ENCODE results near the gene CD247.

DNA sequence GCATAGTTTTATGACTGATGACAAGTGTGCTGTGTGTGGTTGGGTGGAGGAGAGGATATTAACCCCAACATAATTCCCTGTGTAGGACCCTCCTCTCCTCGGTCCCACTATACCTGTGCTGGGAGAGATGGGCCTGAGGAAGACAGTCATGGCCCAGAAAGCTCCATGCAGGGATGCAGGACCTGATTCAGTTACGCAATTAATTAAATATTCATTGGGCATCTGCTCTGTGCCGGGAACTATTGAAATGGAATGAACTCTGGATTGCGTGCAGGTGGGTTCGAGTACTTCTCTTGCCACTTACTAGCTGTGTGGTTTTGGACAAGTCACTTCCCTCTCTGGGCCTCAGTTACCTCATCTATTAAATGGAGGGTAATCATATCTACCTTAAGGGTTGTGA is 74.6 kb downstream of the CD247 start:
- no peak for TF ChIP-seq CTCF (IDR thresholded peaks at IDR 0.05 in 8 of 11, conservative IDR thresholded peaks at IDR 0.05 in 3 of 11)
- TF ChIP-seq POLR2A (IDR thresholded peaks at IDR 0.05), result no peak
- no peak for TF ChIP-seq POLR2AphosphoS5 (IDR thresholded peaks at IDR 0.05)
